ENCODE data around the gene TRIO. TPM values are rescaled to one million over a fixed set of nuclear protein-coding genes. Genes with fewer than 3 reads are reported as not detected.
A peak's percentile ranks its signal among the peaks of the same experiment; 100 is the strongest.

The TRIO gene
- total RNA-seq, 2 donors from 2014 or later, result 181 to 202 TPM

DNA sequence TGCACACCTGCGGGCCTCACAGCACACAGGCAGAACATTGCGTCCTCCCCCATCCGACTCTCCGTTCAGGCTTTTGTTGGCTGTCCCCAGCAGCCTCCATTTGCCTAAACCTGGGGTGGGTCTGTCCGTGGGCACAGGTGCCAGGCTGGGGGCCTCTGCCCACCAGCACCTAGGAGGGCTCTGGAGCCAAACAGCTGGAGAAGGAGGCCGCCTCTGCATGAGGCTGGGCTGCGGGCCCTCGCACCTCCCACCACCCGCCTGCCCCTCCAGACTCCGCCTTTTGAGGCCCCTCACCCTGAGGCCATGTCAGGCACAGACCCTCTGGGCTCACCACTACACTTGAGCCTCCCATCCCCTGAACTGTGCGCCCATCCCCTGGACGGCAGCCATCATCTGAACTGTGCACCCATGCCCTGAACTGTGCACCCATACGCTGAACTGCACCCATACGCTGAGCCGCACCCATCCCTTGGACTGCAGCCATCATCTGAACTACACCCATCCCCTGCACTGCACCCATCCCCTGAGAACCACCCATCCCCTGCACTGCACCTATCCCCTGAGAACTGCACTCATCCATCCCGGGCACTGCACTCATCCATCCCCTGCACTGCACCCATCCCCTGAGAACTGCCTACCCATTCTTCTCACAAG, 340.5 kb downstream of the TRIO start:
- DNase-seq (ENCODE audit: low spot score), result no peak
- intact Hi-C loops (cut with DNase I), result loop anchor here in 1 of 2 donors (5.0 kb wide), 1 partner anchor 1184 kb away; no protein-coding TSS in a partner anchor

DNA sequence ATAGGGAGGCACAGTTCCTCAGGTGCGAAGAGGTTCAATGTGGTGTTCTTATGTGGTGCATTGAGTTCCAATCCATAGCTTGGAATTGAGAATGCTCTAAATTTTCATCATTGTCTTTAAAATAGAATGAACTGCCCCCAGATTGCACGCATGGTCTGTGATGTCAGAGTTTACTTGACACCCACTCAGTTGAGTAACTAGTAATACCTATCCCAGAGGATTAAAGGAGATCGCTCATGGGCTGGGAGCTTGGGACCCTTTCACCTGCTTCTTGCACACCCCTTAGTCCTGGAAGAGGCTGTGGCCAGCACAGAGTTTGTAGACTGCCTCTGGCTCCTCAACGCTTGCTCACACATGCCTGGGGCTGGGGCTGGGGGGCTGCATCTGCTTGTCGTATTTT, 343.3 kb downstream of the TRIO start:
- DNase-seq (ENCODE audit: low spot score), result no peak
- intact Hi-C loops (cut with DNase I), result no loop called here

DNA sequence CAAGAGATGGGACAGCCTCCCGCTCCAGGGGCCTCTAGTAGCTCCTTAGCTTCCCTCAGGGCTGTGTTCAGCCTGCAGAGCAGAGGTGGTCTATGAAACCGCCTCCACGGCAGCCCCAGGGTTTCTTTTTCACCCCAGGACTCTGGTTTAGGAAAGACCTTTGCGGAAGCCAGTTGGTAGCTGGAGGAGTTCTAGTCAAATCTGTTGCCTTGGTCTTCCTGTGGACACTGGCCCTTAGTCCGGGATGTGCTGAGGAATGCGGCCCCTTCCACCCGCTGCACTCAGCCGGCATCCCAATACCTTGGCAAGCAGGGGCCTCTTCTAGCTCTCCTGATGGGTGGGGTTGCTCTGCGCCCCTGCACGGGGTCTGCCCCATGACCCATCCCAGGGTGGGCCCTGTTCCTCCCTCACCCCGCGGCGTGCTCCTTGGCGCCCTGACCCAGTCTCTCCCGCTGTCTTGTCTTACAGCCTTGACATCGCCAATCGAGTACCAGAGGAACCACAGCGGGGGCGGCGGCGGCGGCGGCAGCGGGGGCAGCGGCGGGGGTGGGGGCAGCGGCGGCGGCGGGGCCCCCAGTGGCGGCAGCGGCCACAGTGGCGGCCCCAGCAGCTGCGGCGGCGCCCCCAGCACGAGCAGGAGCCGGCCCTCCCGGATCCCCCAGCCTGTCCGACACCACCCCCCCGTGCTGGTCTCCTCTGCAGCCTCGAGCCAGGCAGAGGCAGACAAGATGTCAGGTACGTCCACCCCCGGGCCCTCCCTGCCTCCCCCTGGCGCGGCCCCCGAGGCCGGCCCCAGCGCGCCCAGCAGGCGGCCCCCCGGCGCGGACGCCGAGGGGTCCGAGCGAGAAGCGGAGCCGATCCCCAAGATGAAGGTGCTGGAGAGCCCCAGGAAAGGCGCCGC, 344.1 kb downstream of the TRIO start:
- intact Hi-C loops (cut with DNase I), result no loop called here
- DNase-seq (ENCODE audit: low spot score), result no peak

DNA sequence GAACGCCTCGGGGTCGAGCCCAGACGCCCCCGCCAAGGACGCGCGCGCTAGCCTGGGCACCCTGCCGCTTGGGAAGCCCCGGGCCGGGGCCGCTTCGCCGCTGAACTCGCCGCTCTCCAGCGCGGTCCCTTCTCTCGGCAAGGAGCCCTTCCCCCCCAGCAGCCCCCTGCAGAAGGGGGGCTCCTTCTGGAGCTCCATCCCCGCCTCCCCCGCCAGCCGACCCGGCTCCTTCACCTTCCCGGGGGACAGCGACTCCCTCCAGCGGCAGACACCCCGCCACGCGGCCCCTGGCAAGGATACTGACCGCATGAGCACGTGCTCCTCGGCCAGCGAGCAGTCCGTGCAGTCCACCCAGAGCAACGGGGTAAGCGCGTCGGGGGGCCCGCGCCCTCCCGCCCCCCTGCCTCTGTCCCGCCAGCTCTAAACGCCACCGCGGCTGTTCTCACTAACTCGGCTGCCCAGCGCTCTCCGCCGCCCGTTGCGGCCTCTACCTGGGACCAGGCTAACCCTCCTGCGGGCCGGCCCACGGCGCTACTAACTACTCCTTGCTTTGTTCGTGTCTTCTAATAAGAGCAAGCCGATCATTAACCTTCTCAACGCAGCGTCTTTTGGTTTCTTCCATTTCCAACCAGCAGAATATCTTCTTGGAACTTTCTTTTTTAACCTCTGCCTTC, 344.9 kb downstream of the TRIO start:
- intact Hi-C loops (cut with DNase I), result no loop called here
- no peak for DNase-seq (ENCODE audit: low spot score)

DNA sequence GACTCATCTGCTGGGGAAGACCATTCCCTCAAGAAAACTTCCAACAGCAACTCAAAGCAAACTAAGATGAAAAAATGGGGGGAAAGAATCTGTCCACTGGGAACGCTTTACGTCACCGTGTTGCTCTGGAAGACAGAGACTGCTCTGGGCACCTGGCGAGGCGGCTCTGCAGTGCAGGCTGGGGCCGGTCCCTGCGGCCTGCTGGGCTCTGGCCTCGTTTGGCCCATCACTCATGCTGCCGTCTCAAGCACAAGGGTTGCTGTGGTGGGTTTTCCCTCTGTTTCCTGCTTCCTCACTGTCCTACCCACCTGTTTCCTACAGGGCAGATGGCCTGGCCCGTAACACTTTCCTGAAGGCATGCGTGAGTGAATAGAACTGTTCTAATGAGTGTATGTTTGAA, 345.6 kb downstream of the TRIO start:
- intact Hi-C loops (cut with DNase I), result no loop called here
- DNase-seq (ENCODE audit: low spot score), result no peak

DNA sequence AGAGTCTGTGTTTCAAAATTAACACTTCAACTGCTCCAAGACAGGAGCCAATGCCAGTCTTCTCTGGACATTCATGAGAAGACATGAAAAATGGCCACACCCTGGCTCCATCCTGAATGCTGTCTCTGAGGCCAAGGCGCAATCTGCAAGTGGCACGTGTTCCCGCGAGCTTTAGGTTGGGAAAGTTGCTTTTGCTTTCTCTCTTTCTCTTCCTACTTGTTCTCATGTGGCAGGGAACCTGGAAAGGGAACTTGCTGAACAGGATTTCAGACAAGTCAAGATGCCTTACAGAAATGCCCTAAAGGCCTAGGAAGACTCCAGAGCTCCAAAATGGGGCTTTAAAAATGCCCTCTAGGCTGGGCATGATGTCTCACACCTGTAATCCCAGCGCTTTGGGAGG, 346.5 kb downstream of the TRIO start:
- intact Hi-C loops (cut with DNase I), result no loop called here
- DNase-seq (ENCODE audit: low spot score), result no peak

DNA sequence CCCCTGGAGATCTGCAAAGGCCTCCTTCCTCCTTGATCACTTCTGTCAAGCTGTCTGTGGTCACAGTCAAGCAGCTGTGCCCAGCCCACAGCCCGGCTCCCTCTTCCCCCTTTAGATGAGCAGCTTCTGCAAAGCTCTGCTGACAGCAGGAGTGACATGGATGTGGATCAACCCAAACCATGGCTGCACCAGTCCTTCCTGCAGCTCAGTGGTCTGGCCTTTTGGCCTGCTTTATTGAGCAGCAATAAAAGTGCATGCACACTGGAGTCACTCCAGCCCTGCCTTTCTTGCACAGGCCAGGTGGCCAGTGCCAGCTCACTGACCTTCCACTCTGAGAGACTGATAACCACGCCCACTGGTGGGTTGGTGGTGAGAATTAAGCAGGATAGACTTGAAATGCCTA, 347.2 kb downstream of the TRIO start:
- no peak for DNase-seq (ENCODE audit: low spot score)
- intact Hi-C loops (cut with DNase I), result no loop called here

DNA sequence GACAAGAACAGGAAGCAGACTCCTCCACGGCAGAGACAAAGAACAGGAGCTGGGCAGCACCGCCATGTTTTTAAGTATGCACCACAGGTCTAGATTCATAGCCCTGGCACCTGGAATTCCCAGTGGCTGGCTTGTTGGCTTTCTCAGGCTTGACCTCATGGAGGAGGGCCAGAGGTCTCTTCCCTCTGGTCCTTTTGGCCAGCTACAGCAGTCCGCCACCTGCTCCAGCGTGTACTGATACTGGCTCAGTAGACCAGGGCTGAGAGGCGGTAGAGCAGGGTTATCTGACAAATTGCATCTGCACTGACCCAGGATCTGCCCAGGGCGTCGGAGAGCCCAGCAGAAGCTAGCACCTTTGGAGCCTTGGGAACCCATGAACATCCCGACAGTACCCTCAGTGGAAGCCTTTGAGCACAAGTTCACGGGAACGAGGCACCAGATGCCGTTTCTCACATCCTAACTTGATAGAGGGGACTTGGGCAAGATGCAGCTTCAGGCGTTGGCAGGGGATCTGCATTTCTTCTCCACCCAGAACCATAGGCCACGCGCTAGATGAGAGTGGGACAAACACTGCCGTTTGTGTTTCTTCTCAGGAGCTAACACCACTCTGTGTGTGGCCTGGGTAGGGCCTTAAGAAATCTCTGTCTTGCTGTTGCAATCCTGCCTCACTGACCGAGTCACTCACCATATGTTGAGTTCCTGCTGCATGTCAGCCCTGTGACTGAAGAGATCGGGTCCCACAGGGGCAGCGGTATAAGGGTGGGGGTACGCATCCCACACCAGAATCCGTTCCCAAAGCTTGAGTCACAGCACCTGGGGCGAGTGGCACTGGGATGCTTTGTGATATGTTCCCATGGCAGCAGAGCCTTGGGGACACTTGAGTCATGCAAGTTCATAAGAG, 348.1 kb downstream of the TRIO start:
- intact Hi-C loops (cut with DNase I), result no loop called here
- no peak for DNase-seq (ENCODE audit: low spot score)

DNA sequence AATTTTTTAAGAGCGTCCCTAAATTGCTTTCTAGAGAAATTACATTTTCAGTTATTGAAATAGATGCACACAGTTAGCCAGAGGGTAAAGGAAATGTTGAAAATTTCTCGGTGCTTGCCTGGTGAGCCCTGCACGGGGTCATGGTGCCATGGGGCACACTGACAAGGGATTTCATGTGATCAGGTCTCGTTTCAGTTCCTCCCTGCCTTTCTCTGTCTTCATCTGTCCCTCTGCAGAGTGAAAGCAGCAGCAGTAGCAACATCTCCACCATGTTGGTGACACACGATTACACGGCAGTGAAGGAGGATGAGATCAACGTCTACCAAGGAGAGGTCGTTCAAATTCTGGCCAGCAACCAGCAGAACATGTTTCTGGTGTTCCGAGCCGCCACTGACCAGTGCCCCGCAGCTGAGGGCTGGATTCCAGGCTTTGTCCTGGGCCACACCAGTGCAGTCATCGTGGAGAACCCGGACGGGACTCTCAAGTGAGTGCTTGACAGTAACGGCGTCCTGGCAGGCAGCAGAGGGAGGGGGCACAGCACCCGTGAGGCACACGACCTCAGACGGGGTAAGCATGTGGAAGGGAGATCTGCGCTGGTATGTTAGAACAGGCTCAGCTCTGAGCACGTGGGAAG, 349.3 kb downstream of the TRIO start:
- intact Hi-C loops (cut with DNase I), result no loop called here
- DNase-seq (ENCODE audit: low spot score), result no peak

DNA sequence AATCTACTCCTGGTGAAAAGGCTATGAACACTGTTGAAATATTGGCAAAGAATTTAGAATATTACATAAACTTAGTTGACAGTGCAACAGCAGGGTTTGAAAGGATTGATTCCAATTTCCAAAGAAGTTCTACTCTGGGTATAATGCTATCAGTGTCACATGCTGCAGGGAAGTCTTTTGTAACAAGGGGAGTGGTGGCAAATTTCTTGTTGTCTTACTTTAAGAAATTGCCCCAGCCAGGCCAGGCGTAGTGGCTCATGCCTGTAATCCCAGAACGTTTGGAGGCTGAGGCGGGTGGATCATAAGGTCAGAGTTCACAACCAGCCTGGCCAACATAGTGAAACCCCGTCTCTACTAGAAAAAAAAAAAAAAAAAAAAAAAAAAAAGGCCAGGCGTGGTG, 352.2 kb downstream of the TRIO start:
- intact Hi-C loops (cut with DNase I), result no loop called here

DNA sequence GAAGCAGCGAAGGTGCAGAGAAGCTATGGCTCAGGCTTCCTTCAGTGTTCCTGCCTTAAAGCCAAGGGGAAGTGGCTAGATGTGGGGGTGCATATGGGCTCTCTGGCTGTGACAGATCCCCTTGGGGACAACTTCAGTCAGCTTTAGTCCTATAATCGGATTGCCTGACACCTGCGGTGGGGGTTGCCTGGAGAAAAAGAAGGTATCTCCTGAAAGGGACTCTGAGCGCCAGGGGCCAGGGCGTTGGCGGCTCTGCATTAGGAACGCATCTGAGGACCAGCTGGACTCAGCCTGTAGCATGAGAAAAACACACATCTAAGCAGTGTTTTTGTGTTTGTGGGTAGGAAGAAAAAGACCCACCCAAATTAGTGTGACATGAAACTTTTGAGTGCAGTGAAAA, 354.2 kb downstream of the TRIO start:
- intact Hi-C loops (cut with DNase I), result no loop called here

More for the DNA sequence above, 352.2 kb downstream of the TRIO start:
- DNase-seq (ENCODE audit: low spot score), result no peak

DNA sequence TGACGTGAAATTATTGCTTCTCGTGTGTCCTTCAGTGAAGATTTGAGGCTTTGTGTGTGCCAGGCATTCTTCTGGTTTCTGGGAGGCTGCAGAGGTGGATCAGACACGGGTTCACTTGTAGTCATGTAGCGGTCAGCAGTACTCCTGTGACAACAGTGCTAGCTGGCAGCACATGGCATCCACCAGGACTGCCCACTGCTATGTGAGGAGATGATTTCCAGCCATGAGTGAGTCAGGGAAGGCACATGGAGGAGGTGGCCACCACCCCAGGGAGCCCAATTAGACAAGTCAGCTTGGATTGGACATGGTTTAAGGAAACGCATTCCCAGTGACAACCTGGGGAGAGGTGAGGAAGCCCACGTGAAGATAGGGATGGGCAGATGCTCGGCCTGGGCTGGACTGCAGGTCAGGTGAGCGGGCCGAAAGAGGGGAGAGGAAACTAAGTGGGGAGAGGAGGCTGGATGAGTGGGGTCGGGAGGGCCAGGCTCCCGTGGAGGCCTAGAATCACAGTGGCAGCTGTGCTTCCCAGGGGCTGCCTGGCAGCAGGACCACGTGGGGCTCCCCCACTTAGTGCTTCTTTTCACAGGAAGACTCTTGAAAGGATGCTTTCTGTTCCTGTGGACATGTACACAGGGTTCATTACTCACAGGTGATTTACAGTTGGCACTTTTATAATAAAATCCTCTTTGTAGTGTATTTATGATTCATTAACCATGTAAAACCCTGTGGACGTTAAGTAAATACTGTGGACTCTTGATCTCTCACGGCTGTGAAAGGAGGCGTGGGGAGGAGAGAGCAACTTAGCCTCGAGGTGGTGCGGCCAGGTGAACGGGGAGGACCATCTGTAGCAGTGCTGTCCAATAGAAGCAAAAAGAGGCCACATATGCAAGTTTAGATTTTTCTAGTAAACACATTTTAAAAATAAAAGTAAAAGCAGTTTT, 358.5 kb downstream of the TRIO start:
- intact Hi-C loops (cut with DNase I), result no loop called here

More for the DNA sequence above, 354.2 kb downstream of the TRIO start:
- DNase-seq (ENCODE audit: low spot score), result peak; percentile 36

DNA sequence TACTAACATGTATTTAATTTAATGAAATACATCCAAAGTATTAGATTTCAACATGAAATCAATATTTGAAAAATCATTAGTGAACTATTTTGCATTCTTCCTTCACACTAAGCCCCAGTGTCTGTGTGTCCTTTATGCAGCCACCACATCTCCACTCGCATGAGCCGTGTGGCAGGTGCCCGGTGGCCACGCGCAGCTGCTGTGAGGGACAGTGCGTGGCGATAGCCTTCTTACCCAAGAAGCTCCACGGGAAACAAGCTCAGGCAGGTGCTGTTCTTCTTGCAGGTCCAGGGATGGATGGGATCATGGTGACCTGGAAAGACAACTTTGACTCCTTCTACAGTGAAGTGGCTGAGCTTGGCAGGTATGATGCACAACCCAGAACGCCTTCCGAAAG, 359.1 kb downstream of the TRIO start:
- intact Hi-C loops (cut with DNase I), result no loop called here
- peak; percentile 24 for DNase-seq (ENCODE audit: low spot score)

More for the DNA sequence above, 358.5 kb downstream of the TRIO start:
- DNase-seq (ENCODE audit: low spot score), result peak; percentile 61

DNA sequence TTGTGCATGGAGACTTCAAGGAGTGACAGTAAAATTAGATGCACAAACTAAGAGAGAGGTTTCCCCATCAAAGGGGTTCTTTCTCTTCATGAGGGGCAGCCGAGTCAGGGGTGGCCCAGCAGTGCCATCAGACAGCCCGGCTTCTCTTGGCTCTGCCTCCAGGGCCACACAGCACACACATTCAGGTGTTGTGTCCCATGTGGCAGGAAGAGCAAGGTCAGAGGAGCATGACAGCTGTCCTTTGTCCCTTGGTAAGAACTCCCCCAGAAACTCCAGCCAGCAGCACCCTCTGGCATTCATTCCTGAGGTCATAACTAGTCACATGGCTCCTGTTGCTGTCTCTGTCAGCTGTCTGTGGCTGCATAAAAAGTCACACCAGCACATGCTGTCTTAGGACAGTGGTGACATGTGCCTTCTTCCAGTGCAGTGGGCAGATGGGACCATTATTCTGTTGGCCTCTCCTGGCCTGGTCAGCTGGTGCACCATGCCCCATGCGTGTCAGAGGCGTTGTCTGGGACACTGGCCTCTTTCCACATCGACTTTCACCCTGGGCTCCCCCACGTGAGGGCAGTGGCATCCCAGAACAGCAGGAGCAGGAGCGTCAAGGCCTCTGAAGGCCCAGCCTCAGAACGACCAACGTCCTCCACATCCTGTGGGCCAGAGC, 360.0 kb downstream of the TRIO start:
- intact Hi-C loops (cut with DNase I), result no loop called here
- peak; percentile 75 for DNase-seq (ENCODE audit: low spot score)

DNA sequence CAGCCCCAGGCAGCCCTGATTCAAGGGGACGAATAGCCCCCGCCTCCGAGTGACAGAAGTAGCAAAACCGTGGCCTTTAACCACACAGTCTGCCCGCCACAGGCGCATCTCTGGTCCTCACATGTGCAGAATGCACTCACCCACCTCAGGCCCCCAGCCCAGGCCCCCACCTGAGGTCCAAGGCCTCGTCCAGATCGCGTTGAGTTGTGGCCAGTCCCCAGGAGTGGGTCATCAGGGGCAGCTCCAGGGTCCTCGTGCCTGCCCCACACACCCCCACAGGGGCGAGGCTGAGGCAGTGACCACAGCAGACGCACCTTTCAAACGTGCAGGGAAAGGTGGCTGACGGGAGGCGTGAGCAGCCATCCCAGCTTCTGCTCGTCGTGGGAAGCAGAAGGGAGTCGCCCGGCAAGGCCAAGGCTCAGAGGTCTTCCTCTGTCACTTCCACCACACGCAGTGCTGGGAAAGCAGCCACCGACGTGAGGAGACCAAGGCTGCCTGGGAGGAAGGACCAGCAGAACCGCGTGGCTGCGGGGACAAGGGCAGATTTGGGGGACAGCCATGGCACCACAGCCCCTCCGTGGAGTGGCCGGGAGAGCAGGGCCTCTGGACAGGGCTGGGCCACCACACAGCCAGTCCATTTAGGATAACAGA, 360.7 kb downstream of the TRIO start:
- intact Hi-C loops (cut with DNase I), result no loop called here
- DNase-seq (ENCODE audit: low spot score), result no peak

DNA sequence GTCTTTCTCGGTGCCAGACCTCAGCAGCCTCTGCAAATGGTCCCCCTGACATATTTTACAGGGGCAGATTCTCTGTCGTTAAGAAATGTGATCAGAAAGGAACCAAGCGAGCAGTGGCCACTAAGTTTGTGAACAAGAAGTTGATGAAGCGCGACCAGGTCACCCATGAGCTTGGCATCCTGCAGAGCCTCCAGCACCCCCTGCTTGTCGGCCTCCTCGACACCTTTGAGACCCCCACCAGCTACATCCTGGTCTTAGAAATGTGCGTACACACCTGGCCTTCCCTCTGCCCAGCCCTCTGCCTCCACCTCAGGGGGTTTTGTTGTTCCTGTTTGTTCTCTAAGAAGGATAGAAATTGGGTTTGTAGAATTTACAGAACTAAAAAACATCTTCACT, 361.2 kb downstream of the TRIO start:
- intact Hi-C loops (cut with DNase I), result no loop called here
- DNase-seq (ENCODE audit: low spot score), result no peak

DNA sequence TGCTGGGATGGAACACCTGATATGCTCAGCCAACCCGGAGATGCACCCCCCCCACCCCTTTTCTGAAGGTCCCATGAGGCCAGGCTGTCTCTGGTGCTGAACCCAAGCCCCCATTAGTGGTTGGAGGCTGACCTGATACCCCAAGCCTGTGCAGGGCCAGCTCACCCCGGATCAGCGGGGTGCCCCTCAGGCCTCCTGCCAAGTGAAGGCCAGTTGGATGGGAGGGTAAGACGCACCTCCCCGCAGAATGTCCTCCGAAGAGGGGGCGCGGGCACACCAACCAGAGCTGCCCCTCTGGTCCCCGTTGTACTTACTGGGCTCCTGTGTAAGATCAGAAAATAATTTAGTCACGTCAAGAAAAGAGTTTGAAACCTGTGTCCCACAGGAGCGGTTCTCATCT, 361.7 kb downstream of the TRIO start:
- intact Hi-C loops (cut with DNase I), result no loop called here
- DNase-seq (ENCODE audit: low spot score), result no peak

Data from posterior vena cava (tissue), 2 donors.